Measurements from ENCODE around the gene MAP2K5.

DNA sequence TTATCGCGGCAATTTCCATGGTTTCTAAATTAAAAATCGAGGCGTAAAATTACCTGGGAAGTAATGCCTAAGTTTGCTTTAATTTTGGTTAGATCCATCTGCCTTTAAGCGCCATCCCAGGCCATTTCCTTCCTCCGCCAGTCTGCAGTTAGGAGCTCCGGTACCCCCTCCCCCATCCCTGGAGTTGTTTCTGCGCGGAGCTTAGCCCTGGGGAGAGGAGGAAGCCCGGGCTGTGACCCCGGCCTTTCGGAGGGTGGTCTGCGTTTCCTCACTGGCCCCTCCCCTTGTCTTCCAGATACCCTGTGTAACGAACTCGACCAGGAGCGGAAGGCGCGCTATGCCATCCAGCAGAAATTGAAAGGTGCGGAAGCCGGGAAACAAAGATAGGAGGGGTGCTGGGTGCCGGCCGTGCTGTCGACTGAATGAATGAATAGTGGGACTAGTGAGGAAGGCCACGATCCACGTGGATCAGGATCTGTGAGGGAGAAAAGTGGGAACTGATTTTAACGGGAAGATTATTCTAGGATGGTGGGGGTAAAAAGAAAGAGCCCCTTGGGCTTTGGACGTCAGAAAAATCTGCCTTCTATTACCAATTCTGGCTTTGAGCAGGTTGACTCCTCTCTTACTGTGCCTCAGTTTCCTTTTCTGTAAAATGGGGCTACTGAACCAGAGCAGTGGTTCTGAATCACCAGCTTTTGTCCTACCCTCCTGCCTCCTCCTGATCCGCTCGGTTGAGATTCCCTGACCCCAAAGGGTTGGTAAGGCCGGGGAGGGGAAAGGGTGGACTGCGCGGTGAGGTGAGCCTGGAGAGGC lies 290.6 kb downstream of the MAP2K5 start:
- TF ChIP-seq CTCF (IDR thresholded peaks at IDR 0.05) (no peak), POLR2A (IDR thresholded peaks at IDR 0.05) (no peak)

Data from uterus (tissue), 2 donors.